ENCODE results near the gene RNASE1. TPM values are rescaled to one million over a fixed set of nuclear protein-coding genes. Genes with fewer than 3 reads are reported as not detected.

The RNASE1 gene
- total RNA-seq, 1 donor: not detected

DNA sequence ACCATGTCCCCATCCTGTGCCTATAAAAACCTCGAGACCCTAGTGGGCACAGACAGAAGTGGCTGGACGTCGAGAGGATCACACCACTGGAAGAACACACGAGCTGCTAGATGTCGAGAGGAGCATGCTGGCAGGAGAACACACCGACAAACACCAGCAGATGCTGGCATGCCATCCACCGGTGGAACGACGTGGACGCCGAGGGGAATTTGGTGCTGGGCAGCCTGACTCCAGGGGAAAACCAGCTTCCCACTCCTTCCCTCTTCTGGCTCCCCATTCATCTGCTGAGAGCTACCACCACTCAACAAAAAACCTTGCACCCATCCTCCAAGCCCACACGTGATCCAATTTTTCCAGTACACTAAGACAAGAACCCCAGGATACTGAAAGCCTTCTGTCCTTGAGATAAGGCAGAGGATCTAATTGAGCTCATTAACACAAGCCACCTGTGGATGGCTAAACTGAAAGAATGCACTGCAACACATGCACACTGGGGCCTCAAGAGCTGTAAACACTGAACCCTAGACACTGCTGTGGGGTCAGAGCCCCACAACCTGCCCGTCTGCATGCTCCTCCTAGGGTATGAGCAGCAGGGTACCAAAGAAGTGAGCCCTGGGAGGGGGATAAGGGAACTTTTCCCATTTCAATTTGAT is 12.1 kb downstream of the RNASE1 start:
- TF ChIP-seq, protein P1, sequence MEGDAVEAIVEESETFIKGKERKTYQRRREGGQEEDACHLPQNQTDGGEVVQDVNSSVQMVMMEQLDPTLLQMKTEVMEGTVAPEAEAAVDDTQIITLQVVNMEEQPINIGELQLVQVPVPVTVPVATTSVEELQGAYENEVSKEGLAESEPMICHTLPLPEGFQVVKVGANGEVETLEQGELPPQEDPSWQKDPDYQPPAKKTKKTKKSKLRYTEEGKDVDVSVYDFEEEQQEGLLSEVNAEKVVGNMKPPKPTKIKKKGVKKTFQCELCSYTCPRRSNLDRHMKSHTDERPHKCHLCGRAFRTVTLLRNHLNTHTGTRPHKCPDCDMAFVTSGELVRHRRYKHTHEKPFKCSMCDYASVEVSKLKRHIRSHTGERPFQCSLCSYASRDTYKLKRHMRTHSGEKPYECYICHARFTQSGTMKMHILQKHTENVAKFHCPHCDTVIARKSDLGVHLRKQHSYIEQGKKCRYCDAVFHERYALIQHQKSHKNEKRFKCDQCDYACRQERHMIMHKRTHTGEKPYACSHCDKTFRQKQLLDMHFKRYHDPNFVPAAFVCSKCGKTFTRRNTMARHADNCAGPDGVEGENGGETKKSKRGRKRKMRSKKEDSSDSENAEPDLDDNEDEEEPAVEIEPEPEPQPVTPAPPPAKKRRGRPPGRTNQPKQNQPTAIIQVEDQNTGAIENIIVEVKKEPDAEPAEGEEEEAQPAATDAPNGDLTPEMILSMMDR (IDR thresholded peaks at IDR 0.05; ENCODE audit: insufficient read depth, low read depth, low read length): no peak
- no peak overlapping the region for H3K4me3 ChIP-seq (ENCODE audit: low read depth, low read length)
- DNase-seq (ENCODE audit: low read depth): no peak

GRCh38 chr14:20789230-20789813 is 13.3 kb downstream of the RNASE1 start:
- TF ChIP-seq, protein P1 (IDR thresholded peaks at IDR 0.05; ENCODE audit: insufficient read depth, low read depth, low read length): no peak
- H3K4me3 ChIP-seq (ENCODE audit: low read depth, low read length): no peak overlapping the region
- DNase-seq (ENCODE audit: low read depth): no peak

DNA sequence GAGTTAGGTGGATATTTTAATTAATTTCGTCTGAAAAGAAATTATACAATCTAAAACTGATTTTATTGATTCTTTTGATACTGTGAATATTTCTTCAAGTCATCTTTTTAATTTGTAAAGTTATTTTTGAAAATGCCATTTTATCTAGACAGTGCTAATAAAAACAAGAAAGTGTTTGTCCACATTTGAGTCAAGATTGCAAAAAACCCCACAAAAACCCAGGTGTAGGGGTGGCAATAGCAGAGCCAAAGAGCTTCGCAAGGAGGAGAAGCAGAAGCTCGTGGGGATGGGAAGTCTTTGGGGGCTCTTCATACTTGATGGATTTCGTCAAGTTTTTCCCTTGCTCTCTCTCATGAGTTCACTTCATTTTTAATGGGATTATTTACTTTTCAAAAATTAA is 15.6 kb downstream of the RNASE1 start:
- no peak for DNase-seq (ENCODE audit: low read depth)
- H3K4me3 ChIP-seq (ENCODE audit: low read depth, low read length): no peak overlapping the region
- TF ChIP-seq, protein P1 (IDR thresholded peaks at IDR 0.05; ENCODE audit: insufficient read depth, low read depth, low read length): no peak

GRCh38 chr14:20782280-20782890 is 20.3 kb downstream of the RNASE1 start:
- no peak overlapping the region for H3K4me3 ChIP-seq (ENCODE audit: low read depth, low read length)
- no peak for DNase-seq (ENCODE audit: low read depth)
- TF ChIP-seq, protein P1 (IDR thresholded peaks at IDR 0.05; ENCODE audit: insufficient read depth, low read depth, low read length): no peak

DNA sequence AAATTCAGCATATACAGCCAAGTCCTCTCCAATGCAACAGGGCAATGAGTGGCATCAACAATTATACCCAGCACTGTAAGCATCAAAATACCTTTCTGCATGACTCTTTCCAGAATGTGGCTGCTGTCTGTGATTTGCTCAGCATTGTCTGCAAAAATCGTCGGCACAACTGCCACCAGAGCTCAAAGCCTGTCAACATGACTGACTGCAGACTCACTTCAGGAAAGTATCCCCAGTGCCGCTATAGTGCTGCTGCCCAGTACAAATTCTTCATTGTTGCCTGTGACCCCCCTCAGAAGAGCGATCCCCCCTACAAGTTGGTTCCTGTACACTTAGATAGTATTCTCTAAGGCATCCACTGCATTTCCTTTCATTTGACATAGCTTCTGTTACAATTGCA is 20.8 kb downstream of the RNASE1 start:
- no peak for DNase-seq (ENCODE audit: low read depth)
- H3K4me3 ChIP-seq (ENCODE audit: low read depth, low read length): no peak overlapping the region
- TF ChIP-seq, protein P1 (IDR thresholded peaks at IDR 0.05; ENCODE audit: insufficient read depth, low read depth, low read length): no peak

- no peak for DNase-seq (ENCODE audit: low read depth)
- no peak overlapping the region for H3K4me3 ChIP-seq (ENCODE audit: low read depth, low read length)
- TF ChIP-seq, protein P1 (IDR thresholded peaks at IDR 0.05; ENCODE audit: insufficient read depth, low read depth, low read length): no peak
Measured at GRCh38 chr14:20775901-20776300, 26.7 kb downstream of the RNASE1 start.
